Mucosa of gallbladder (tissue), 1 donor: Measurements from ENCODE around the gene FMN2. TPM values are rescaled to one million over a fixed set of nuclear protein-coding genes. Genes with fewer than 3 reads are reported as not detected.

Experiments
- DNase-seq: peaks from one replicate; pipeline ENCODE4 v3.0.0-alpha.2; 2020; ENCODE audit warnings: low spot score
- total RNA-seq: library from RNA; stranded (reverse); gene quantifications from one replicate; pipeline ENCODE4 v1.2.1, GENCODE V29; 2021
- donor health status: DM: no; HTN: no; CAD: no.

The FMN2 gene
- total RNA-seq, 1 donor from 2014 or later: 3.5 TPM

DNA sequence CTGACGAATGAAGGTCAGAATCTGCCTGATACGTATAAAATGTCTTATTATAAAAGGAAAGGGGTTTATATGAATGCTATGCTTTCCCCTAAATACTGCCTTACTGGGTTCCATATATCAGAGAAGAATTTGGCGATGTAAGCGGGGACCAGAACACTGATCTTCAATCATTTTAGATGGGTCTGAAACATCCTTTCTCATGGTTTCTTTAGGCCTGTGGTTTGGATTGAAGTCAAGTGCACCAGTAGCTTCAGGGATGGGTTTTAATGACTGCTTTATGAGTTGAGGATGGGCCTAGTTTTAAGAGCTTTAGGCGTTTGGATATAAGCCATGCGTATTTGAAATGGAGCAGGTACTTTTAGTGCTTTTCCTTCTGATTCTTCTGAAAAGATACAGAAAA is 6.9 kb downstream of the FMN2 start:
- no peak for DNase-seq

DNA sequence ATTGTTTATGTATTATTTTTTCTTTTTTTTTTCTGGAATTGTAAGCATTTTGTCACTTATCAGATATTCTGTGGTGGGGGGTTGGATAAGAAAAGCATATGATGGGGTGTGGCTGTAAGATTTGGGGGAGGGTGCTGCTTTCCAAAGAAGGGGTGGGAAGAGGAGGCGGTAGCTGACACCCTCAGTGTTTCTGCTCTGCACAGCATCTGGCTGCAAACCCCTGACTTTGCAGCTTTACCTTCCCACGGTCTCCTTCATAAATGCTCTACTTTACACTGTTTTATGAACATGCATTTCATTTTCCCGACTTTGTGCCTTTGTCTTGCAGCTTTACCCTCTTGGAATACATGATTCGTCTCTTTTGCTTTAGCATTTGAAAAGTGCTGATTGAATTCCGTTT is 7.6 kb downstream of the FMN2 start:
- no peak for DNase-seq

DNA sequence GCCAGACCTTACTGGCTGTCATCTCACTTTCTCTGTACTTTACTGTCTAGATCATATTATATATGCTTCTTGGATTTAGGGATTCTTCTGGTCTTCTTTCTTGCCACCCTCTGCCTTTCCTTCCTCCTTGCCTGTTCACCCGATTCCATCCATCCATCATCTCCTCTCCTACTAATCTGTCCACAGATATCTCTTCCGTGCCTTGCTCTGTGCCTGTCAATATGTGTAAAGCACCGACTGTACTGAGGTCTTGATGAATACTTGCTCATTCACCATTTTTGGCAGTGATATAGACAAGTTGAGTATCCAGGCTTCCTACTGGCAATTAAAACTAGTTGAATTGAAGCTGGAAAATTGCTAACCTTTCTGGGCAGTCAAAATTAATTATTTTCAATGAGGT is 8.1 kb downstream of the FMN2 start:
- no peak for DNase-seq

DNA sequence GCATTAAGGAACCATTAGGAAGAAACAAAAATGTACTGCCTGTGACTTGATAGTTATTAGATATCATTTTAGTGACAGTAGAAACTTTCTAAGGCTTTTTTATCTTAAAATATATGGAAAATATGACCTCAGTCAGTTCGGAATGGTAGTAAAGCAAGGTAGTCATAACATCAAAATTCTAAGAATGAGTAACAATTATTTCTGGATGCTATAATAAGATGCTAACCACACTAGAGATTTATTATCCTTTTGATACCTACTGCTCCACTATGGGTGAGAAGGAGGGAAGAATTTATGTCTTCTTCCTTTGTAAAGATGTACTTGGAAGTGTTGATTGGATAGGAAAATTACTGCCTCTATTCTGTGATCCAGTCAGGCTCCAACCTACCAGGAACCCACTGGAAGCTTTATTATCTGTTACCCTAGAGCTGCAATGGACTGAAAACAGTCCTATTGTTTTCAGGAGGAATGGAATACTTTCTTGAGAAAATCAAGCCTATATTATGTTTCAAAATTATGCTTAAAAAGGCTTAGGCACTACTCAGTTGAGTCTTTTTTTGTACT is 8.8 kb downstream of the FMN2 start:
- DNase-seq: no peak

DNA sequence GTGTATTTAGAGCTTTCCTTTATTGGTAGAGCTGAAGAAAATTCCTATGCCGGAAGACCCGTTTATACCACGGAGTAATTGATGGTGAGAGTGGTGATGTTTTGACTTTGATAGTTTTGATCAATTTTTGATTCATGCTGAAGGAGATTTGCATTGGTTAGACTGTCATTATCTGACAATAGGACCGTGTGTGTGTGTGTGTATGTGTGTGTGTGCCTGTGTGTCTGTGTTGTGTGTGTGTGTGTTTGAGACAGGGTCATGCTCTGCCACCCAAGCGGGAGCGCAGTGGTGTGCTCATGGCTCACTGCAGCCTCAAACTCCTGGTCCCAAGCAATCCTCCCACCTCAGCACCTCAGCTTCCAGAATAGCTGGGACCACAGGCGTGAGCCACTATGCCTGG is 9.6 kb downstream of the FMN2 start:
- no peak for DNase-seq

DNA sequence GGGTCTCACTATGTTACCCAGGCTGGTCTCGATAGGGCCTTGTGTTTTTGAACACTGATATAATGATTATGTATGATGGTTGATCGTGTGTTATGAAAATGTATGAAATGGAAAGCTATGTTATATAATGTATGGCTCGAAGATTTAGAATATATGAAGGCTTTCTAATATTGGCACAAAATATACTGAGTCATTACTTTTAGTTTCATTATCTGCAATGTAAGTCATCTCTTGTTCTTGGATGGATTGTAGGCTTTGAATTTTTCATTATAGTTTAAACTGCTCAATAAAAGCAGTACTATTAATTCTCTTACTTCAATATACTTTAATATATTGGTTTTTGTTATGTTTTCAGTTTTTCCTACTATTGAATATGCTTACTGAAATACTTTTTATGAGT is 10.1 kb downstream of the FMN2 start:
- no peak for DNase-seq

DNA sequence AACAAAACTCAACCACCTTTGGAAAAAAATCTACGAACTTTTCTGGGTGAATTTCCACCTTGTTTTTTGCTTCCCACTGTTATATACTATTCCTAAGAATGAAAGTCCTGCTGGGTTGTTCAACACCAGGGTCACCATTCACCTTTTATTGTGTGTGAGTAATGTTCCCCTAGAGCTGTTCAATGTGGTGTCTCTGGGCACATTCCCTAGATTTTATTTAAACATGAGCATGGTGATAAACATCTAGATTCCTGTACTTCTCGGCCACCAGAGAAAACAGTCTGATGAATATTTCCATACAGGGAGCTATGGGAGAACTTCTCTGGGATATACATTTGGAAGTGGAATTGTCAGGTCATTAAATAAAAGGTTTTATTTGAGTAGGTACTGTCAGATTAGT is 13.0 kb downstream of the FMN2 start:
- no peak for DNase-seq

DNA sequence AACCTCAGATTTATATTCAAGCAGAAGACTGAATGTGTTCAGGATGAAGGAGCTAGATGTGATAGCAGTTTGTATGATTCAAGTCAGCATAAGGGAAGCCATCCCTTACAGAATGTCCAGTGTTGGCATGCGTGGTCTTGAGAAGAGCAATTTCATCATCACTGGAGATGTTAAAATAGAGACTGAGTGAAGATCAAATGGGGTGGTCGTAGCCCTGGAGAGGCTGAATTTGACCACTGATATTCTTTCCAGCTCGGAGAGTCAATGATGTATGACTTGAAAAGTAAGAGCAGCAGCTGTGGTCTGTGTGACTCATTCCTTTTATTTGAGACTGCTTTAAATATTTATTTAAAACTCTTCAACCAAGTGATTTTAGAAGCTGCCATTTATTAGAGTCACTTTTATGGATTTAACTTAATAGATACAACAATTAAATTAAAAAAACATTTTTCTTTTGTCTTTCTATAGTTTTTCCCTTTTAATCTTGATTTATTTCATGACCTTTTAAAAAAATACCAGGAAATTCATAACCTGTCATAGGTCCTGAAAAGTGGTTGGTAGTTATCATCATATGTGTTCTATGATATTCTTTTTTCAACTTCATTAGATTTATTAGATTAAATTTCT is 15.5 kb downstream of the FMN2 start:
- no peak for DNase-seq

DNA sequence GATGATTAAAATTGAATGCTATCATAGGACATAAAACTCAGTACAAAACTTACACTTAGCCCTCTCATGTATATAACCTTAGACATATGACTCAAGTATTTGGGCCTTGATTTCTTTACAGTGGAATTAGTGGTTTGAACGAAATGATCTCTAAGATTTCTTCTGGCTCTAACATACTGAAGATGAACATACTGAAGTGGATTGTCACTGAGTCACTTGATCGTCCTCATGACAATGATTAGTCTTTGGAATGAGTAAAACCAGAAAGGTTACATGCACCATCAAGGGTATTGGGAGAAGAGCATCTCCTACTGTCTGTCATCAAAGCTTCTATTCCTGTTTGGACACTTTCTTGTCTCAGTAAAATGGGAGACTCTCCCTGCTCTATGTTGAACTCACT is 17.4 kb downstream of the FMN2 start:
- no peak for DNase-seq

DNA sequence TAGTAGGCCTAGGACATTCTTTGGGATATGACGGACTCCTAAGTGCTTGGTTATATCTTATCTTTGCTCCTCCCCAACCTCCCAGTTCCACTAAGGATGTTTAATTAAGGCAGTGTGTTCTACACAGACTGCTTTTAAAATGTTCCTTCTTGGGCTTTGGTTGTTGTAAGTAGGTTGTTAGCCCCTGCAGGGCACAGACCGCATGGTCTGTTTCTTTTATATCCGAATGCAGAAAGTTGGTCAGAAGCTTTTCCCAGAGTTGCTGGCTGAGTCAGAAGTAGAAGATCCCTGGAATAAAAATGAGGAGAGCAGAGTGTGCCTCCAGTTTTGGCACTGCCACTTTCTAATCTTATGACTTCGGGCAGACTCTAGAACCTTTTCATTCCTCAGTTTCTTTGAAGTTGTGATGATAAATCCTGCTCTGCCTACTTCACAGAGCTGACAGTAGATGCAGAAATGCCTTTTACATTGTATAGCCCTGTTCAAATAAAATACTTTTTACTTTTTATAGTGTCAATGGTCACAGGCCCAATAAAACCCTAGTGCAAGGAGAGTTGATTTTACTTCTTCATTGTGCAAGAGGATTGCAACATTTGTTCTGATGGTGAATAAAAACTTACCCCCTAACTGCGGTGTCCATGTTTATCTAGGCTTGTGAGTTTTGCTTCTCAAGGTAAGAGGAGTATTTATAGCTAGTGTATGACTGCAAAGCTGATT is 18.4 kb downstream of the FMN2 start:
- DNase-seq: no peak

DNA sequence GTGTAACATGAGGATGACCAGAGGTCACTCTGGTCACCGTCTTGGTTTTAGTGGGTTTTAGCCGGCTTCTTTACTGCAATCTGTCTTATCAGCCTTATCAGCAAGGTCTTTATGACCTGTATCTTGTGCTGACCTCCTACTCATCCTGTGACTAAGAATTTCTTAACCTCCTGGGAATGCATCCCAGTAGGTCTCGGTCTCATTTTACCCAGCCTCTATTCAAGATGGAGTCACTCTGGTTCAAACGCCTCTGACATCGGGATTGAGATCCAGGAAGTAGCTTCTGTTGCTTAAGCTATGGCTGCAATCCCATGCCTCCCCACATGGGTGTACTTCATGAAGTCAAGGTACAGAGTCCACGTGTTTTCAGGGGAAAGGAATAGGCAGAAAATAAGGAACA is 19.9 kb downstream of the FMN2 start:
- no peak for DNase-seq

DNA sequence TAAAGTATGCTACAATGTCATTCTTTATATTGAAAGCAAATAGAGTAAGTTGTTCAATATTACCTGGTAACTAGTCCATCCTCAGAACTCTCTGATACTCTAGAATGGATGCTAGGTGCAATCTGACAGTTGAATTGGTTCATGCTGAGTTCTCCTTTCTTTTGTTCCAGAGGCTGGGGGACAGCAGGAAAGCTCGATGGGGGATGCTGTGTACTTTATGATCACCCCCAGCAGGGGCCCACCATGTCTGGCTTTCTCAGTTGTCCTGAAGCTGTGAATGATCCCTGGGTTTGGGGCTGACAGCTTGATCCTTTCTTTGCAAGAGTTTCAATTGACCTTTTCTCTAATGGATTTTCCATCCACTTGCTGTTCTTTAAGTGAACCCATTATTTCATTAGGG is 22.5 kb downstream of the FMN2 start:
- DNase-seq: no peak

DNA sequence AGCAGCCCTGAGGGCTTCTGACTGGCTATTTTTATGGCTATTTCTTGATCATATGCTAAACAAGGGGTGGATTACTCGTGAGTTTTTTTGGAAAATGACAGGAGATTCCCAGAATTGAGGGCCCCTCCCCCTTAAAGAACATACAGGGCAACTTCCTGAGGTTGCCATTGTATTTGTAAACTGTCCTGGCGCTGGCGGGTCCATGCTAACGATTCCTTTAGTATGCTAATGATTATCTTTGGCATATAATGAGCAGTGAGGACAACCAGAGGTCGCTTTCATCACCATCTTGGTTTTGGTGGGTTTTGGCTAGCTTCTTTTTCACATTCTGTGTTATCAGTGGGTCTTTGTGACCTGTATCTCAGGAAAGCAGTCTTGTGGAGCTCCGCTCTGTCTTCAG is 24.1 kb downstream of the FMN2 start:
- DNase-seq: no peak

DNA sequence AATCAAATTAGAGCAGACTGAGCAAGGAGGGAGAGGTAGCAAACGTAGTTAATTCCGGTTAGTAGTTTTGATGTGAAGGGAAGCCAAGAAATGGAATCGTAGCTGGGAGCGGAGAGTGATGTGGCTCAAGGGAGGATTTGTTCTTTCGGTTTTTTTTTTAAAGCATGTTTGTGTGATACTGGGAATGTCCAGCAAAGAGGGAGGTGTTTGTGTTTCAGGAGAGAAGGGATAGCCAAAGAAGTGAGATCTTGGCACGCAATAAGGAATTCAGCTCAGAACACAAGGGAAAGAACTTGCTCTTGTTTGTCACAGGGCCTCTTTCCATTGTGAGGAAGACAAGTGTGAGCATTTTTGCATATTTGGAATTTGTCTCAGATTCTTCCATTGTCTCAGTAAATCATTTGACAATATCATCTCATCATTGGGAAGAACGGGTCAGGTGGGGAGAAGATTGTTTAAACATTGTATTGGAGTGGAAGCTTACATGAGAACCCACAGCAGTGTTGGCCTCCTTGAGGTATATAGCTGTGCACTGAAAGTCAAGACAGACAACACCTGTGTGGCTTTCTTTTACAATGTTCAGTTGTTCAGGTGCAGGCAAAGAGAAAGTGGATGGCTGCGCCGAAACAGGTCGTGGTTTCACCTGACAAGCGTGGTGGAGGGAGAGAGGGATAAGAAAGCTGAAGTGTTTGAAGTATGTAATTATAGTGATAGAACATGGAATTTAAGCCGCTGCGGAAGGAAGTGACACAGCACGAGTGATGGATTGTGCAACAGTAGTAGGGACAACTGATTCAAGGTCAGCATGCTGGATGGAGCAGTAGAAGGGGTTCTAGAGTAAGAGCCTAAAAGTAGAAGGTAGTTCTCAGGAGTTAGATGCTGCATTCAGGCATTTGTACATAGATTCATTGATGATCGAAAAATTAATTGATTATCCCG is 25.4 kb downstream of the FMN2 start:
- no peak for DNase-seq

DNA sequence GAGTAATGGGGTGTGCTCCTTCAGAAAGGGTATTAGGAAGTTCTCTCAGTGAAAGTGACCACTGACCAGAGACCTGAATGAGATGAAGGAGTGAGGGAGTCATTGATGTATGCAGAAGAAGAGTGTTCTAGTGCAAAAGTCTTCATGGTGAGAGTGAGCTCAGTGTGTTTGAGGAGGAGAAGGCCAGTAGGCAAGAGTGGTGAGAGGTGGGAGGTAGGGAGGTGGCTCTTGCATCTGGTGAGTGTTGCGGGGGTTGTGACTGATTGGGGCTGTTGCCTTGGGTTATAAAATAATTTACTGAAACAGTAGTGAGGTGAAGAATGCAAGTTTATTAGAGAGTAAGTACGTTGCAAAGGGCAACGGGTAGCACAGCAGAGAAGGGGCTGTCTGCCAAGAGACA is 26.2 kb downstream of the FMN2 start:
- no peak for DNase-seq

DNA sequence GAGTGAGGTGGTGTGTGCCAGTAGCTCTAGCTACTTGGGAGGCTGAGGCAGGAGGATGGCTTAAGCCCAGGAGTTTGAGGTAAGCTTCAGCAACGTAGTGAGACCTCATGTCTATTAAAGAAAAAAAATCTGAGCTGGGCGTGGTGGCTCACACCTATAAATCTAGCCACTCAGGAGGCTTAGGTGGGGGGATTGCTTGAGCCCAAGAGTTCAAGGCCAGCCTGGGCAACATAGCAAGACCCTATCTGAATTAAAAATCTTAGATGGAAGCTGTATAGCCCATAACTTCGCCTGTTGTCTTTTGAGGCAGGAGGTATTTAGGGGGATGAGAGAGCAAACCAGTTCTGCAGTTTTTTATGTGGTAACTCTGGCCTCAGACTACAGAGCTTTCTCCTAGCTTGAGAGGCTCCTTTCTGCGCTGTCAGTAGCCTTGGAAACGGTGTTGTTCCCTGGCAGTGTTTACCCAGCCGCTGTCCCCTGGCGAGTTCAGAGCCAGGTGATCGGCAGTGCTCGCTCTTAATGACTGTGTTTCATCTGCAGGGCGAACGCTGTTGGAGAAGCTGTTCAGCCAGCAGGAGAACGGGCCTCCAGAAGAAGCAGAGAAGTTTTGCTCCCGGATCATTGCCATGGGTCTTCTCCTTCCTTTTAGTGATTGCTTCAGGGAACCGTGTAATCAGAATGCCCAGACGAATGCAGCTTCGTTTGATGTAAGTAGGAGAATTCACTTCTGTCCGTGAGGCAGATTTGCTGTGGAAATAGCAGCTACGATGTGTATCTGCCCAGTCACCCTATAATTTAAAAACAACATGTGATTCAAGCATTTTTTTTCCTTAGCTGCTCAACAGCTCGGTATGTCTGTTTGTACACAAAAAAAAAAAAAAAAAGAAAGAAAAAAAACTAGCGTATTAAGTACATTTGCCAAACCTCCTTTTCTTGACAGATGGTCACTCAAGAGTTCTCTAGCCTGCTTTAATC is 31.2 kb downstream of the FMN2 start:
- DNase-seq: no peak

DNA sequence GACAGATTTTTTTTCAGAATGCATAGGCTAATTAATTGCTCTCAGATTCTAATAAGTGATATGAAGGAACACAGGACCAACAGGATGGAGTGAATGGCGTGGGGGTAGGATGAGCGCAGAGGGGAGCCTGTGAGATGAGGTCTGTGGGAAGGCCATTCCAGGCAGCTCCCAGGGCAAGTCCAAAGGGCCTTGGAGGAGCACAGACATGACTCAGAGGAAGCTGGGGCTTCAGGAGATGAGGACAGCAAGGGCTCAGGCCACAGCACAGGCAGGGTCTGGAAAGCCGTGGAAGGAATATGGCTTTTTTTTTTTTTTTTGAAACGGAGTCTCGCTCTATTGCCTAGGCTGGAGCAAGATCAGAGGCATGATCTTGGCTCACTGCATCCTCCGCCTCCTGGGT is 35.1 kb downstream of the FMN2 start:
- DNase-seq: no peak

DNA sequence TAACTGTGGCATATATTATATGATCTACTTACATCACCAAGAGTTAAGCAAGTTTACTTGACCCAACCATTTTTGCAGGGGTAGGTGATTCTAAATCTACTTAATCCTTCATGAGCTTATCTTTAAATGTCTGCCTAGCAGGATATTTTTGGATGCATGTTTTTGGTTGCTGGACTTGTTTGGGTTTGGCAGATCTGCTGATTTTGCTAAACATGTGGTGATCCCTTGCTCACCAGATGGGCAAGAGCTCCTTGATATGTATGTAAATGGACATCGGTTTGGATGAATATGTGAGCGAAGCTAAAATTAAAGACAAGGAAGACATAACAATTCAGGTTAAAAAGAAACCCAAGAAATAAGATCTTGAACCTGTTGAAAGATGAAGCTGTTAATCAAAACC is 36.7 kb downstream of the FMN2 start:
- DNase-seq: no peak

DNA sequence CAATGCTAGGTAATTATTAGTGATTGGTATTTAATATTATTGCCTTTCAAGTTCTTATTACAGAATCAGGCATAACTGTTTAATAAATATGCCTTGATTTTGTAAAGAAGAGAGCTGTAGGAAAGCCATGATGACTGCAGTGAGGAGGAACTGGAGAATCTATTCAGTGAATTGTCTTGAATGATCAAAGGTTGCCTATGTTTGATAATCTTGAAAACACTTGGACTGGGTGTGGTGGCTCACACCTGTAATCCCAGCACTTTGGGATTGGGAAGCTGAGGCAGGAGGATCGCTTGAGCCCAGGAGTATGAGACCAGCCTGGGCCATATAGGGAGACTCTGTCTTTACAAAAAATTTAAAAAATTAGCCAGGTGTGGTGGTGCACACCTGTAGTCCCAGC is 42.4 kb downstream of the FMN2 start:
- DNase-seq: no peak

DNA sequence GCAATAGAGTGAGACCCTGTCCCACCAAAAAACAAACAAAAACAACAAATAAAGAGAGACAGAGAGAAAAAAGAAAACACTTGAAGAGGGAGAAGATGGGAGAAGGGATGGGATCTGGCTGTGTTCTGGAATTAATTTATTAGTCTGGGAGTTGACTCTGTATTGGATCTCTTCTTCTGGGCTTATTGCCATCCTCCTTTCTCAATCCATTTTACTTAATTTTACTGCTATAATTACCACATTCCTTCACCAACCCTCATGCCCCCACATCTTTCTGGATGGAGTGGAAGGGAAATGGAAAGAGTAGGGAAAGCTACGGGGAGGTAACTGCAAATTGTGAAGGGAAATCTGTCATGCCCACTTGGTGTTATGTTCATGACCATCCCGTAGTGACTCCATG is 42.9 kb downstream of the FMN2 start:
- DNase-seq: no peak

DNA sequence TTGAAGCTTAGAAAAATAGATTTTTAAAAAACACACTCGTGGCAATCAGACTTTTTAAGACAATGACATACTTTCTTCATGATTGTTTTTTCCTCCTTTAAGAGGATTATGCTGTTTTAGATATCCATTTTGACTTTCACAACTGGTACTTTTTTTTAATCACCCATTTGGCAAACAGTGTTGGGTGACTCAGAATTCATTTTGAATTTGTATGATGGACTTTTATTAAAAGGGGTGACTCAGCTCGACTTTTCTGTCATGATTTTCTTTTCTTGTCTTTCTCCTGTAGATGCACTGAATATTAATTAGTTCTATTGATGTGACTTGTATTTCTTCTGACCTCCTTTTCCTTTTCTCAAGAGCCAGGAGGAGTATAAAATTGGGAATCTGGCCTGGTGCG is 44.7 kb downstream of the FMN2 start:
- no peak for DNase-seq
